EL (cell line): ENCODE data around the gene SLC19A3.
"Not testable (repeated sequence)": the region's sequence is repeated elsewhere in the genome, so short reads cannot be mapped to it uniquely, and the experiment has no call there.

Experiments
- DNase-seq: peaks from one replicate; pipeline ENCODE4 v3.0.0-alpha.2; 2016

SLC19A3 gene

GRCh38 chr2:227701556-227701955 is 16.3 kb downstream of the SLC19A3 start:
- DNase-seq, result no peak

- DNase-seq, result peak; percentile 33
Measured at GRCh38 chr2:227696990-227697679, 20.7 kb downstream of the SLC19A3 start.

GRCh38 chr2:227687189-227687588 is 30.6 kb downstream of the SLC19A3 start:
- DNase-seq, result no peak

GRCh38 chr2:227684258-227684657 is 33.6 kb downstream of the SLC19A3 start:
- DNase-seq, result no peak

- no peak for DNase-seq
Measured at GRCh38 chr2:227677928-227678327, 39.9 kb downstream of the SLC19A3 start.

- DNase-seq, result no peak
Measured at GRCh38 chr2:227674485-227674884, 43.3 kb downstream of the SLC19A3 start.

- not testable (repeated sequence) for DNase-seq
Measured at GRCh38 chr2:227673620-227674019, 44.2 kb downstream of the SLC19A3 start.

GRCh38 chr2:227671170-227671905 is 46.5 kb downstream of the SLC19A3 start:
- no peak for DNase-seq

GRCh38 chr2:227666631-227667170 is 51.1 kb downstream of the SLC19A3 start, which contains the start of gene SCYGR5:
Gene SCYGR5, plus strand, starts transcription at chr2:227666804. Its CDS starts 0 bp downstream, at chr2:227666804.
- not testable (repeated sequence) for DNase-seq

GRCh38 chr2:227665189-227665940 is 52.5 kb downstream of the SLC19A3 start:
- no peak for DNase-seq

GRCh38 chr2:227661827-227662226 is 56.0 kb downstream of the SLC19A3 start:
- DNase-seq, result no peak

- no peak for DNase-seq
Measured at GRCh38 chr2:227661025-227661649, 56.7 kb downstream of the SLC19A3 start.

- DNase-seq, result no peak
Measured at GRCh38 chr2:227657199-227657845, 60.5 kb downstream of the SLC19A3 start.

GRCh38 chr2:227655454-227655853 is 62.4 kb downstream of the SLC19A3 start:
- DNase-seq, result peak; percentile 91

- DNase-seq, result no peak
Measured at GRCh38 chr2:227654426-227654825, 63.4 kb downstream of the SLC19A3 start.

- peak; percentile 51 for DNase-seq
Measured at GRCh38 chr2:227653419-227653818, 64.4 kb downstream of the SLC19A3 start.

GRCh38 chr2:227643990-227644551 is 73.8 kb downstream of the SLC19A3 start:
- DNase-seq, result no peak

- DNase-seq, result peak; percentile 19
Measured at GRCh38 chr2:227642656-227643055, 75.2 kb downstream of the SLC19A3 start.

- no peak for DNase-seq
Measured at GRCh38 chr2:227634201-227634600, 83.6 kb downstream of the SLC19A3 start.
